Measurements from ENCODE around the gene LBH.

LBH gene

GRCh38 chr2:30235859-30236535 is 4.7 kb downstream of the LBH start:
- DNase-seq, result peak; percentile 37

DNA sequence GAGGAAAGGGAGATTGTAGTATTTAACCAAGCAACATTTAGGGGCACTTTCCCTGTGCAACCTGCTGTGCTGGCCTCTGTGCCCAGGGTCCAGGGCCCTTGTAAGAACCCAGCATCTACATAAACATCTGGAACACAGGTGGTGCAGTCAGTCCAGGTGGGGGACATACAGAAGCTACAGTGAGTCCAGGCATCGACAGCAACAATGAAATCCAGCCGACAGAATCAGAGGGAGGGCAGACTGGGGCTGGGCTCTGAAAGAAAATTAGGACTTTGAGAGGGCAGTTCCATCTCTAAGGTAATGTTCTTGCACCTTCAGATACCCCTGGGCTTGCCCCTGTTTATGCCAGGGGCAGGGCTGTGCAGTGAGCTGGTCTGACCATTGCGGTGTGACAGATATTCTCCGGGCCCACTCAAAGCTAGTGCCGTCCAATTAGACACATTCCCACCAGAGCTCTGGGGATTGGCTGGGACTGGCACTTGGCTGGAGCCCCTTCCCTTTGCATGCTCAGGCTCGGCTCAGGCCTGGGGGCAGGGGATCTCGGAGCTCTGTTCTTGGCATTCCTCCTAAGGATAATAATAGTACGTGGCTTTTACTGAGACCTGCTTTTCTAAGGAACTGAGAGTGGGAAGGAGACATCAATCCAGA is 5.4 kb downstream of the LBH start:
- DNase-seq, result no peak

- no peak for DNase-seq
Observed at GRCh38 chr2:30237239-30237965, 6.1 kb downstream of the LBH start.

DNA sequence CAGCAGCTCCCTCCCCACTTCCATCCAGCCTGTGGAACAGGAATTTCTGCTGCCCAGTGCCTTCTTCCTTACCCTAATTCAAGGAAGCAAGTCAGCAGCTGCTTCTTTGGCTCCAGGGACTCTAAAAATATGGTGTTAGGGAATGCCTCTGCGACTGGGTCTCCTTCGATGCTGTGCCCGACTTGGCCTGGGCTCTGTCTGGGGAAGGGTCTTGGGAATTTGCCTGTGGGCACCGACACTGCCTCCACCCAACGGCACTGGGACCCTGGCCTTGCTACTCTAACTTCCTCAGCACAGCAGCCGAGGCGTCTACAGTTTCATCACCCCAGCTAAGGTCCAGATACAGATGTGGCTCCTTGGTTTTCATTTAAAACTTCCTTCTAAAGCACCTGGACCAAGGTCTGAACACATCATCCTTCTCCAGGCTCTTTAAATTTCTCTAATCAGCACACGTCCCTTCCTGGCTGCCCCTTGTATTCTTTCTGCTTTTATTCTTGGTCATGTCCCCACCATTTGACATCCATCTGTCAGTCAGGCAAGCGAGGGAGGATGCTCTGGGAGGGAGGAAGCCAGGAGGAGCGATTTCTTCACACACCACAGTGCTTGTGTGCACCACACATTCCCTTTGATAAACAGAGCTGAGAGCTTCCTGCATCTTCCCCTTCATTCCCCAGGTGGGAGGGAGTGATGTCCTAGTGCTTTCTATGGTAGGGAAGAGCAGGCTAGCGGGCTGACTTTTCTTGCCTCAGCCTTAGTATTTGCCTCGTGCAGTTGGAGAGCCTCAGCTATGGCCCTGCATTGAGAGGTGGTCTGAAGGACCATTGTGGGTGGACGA is 6.8 kb downstream of the LBH start:
- no peak for DNase-seq

DNA sequence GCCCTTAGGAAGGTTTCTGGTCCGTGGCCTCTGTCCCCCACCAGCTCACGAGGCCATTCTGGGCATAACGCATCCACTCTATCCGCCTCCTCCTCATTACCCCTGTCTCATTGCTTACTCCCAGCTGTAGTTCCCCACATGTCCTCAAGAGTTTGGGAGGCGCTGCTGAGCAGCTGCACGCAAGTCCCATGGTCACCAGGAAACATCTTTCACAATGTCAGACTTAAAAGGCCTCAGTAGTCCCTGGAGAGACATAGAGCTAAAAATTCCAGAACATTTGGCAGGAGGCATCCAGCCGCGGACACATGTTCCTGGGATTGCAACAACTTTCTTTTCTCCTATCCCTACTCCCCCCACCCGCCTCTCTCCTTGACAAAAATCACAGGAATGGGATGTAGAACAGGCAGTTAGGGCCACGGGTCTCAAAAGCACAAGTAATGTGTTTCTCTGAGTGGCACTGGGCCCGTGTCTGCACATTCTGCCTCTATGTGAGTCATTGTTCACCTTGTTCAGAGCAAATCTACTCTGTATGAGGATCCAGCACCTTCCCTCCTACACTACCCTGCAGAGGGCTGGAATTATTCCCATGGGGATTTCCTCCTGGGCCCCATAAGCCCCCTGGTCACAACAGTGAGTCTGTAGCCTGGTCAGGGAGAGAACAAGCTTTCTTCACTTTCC is 8.1 kb downstream of the LBH start:
- DNase-seq, result peak; percentile 52

GRCh38 chr2:30239986-30240752 is 8.8 kb downstream of the LBH start:
- DNase-seq, result no peak

GRCh38 chr2:30243231-30243630 is 11.9 kb downstream of the LBH start:
- DNase-seq, result no peak

DNA sequence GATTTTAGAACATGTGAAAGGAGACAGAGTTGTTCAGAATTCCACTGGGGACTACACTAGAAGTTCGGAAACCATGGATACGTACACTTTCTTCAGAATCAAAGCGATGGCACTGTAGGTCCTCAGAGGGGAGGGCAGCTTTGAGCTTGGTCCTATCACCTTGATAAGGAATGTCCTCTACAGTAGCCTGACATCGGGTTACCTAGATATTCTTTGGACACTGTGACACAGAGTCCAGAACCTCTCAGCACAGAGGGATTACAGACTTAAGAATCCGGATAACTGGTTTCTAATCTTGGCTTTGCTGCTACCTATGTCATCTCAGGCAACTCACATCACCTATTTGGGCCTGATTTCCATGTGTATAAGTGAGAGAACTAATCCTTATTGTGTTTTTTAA is 14.0 kb downstream of the LBH start:
- DNase-seq, result no peak

GRCh38 chr2:30248791-30249190 is 17.5 kb downstream of the LBH start:
- no peak for DNase-seq

- no peak for DNase-seq
Observed at GRCh38 chr2:30249354-30249753, 18.0 kb downstream of the LBH start.

DNA sequence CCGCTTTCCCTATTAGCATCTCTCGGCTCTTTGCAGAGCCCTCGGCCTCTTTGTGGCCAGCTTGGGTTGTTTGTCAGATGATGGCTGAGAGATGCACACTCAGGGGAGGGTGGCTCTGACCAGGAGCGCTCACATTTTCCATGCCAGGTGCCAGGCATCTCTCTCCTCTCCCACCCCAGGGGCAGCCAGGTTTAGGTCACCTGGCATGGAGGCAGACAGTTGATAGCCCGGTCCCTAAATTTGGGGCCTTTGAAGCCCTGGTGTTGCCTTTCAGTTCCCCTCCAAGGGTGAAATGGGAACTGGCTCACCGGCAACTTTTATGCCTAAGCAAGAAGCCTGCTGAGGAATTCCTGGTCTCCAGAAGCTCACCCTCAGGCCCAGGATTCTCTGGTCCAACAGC is 19.1 kb downstream of the LBH start:
- no peak for DNase-seq

DNA sequence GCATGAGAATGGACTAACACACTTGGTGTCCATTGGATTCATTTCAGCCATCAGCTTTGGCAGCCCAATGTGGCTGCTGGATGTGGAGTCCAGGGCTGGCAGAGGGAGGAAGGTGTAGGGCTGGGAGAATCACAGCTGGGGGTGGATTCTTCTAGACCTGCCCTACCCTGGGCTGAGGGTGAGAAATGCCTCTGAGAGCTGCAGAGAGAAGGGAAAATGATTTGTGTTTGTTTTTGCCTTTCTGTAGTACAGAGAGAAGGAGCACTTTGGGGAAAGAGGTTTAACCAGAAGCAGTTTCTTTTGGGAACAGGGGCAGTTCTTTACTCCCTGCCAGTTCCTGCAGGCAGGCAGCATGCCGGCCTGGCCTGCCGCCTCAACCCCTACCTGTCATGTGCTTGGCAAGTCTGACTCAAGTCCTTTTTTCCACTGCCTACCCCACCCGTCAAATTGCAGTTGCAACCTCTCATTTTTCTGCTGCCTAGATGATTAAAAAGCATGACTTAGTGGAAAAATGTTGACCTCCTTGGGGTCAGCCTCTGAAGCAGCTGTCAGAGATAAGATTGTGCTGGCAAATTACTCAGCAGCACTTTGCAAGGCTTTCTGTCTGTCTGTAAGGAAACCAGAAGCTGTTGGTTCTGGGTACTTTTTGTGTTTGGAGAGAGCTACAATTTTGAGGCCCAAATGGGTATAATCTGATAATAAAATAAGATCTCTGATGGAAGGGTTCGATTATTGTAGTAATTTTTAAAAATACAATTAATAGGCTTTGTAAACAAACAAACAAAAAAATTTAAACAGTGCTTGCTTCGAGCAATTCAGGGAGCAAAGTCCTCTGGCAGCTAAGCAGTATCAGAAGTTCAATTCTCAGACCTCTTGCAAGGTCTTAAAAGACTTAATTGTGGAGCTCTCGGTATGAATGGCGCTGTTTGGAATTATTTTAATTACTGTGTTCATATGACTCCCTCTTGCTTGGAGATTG is 21.7 kb downstream of the LBH start:
- peak; percentile 63 for DNase-seq

- no peak for DNase-seq
Observed at GRCh38 chr2:30253873-30254684, 22.7 kb downstream of the LBH start.

- DNase-seq, result no peak
Observed at GRCh38 chr2:30254685-30255001, 23.3 kb downstream of the LBH start.

GRCh38 chr2:30255026-30255425 is 23.7 kb downstream of the LBH start:
- DNase-seq, result no peak

DNA sequence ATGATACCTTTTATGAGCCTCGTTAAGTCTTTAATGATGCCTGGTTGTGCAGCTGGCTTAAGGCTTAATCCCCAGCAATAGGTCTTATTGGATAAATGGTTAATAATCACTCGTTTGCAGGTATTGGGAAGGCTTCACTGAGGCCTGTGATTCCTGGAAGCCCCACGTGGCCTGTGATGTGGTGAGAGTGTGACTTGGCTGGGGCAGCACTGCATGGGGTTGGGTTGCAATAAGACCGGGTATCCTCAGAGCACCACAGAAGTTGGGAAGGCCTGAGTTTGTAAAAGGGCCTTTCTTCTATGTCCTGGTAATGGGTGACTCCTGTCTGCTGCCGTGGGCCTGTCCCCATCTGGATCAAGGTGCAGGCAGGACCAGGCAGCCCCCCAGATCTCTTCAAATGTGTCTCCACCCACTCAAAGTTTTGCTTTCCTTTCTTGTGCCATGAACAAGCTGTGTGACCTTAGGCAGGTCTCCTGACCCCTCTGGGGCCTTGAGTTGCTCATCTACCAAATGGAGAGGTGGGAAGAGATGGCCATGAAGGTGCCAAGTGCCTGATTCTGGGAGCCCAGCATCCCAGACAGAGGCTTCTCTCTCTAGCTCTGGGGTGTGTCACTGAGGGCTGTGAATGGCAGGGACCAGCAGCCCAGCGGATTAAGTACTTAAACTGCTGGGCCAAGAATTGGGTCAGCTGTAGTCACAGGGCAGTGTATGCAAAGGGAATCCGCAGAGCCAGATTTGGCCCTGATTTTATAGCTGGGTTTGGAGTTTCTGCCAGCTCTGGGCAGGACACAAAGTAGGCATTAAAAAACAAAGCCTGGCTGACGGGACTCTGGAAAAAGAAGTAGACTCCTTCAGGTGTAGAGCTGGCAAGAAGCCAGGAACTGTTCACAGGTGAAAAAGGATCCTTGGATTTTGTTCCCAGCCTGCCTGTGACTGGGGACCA is 24.4 kb downstream of the LBH start:
- DNase-seq, result no peak

DNA sequence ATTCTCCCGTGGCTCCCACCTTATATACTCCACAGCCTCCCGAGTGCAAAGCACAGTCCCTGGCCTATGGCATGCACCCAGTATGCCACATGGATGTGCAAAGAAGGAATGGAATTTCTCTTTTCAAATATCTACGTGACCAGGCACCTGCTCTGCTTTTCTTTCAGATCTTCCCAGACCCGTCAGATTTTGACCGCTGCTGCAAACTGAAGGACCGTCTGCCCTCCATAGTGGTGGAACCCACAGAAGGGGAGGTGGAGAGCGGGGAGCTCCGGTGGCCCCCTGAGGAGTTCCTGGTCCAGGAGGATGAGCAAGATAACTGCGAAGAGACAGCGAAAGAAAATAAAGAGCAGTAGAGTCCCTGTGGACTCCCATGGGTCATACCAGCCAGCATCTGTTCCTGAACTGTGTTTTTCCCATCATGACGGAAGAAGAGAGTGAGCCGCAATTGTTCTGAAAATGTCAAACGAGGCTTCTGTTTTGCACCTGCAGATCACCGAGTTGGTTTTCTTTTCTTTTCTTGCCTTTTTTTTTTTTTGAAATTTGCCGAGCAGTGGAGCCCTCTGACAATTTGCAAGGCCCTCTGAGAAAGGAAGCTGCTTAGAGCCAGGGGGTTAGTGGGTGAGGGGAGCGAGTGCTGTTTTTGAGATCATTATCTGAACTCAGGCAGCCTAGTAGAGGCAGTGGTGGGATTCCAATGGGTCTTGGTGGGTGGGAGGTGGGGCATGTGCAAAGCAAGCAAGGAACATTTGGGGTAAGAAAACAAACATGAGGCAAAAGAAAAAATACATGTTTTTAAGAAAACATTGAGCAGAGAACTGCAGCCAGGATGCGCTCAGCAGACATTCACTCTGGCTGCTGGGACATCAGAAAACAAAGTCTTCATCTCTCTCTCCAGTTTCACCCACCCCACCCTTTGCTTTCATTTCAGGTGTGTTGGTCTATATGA is 26.2 kb downstream of the LBH start:
- no peak for DNase-seq

DNA sequence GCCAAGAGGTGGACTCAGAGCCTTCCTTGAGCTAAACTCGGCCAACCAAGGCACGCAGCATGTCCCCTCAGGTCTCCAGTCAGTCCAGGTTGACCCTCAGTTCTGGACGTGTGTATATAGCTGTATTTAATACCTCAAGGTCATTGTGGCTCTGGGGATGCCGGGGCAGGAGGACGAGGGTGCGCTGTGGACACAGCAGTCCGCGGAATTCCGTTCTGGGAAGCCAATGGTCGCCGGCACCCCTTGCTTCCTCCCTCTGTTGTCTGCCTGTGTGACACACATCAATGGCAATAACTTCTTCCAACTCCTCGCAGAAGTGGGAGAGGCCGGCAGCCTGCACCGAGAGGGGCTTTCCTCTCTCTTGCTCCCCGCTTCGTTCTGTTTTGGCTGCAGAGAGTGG is 27.7 kb downstream of the LBH start:
- DNase-seq, result no peak
